ENCODE results near the gene TOP3B.
"Not testable (repeated sequence)": the region's sequence is repeated elsewhere in the genome, so short reads cannot be mapped to it uniquely, and the experiment has no call there.

Gene TOP3B

GRCh38 chr22:21943571-21944448 is 38.8 kb downstream of the TOP3B start:
- DNase-seq (ENCODE audit: low read depth): no peak

DNA sequence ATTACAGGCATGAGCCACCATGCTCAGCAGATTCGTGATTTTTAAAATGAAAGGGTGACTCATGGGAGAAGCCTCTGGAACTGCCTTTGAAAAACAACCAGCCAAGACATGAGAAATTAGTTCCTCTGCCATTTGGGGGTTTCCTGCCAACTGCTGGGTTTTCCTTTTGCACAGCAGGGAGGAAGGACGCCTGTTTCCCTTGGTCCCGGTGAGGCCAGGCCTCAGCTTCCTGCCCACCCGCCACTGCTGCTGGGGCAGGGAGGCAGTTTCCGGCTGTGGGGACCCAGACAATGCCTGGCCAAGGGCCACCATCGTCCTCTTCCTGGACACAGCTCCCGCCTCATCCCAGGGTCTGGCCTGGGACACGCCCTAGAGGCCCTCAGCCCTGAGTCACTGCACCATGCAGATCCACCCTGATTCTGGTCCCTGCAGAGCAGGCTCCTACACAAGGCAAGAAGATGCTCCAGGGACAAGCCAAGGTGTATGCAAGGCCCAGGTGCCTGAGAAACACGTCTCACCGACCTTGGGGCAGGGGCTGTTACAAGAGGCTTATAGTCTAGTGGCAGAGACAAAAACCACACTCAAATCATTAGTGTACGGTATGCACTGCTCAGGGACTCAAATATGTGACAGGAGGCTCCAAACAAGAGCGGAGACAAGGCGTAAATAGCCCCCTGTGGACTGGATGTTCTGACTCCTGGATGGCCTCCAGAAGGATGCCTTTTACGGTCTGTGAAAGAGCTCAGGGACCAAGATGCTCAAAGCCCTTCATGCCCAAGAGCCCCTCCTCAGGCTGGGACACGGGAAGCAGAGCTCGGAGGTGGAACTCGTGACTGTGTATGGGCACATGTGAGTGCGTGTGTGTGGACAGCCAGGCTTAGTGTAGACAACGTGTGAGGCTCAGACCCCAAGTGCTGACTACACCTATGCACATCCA is 39.9 kb downstream of the TOP3B start:
- no peak for DNase-seq (ENCODE audit: low read depth)

DNA sequence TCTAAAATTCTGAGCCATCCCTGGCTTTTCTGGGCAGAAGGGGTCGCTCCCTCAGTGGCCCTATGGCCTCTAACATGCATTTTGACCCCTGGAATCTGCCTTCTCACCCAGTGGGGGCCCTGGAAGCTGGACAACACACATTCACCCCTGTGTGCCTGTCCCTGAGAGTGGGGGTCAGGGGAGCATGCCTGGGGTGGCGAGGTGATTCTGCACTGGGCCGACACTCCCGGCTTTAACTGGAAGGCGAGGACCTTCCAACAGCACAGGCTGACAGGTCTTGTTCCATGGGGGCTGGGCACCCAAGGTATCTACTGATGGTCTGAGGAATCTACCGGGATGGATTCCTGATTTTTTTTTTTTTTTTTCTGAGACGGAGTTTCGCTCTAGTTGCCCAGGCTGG is 40.7 kb downstream of the TOP3B start:
- no peak for DNase-seq (ENCODE audit: low read depth)

DNA sequence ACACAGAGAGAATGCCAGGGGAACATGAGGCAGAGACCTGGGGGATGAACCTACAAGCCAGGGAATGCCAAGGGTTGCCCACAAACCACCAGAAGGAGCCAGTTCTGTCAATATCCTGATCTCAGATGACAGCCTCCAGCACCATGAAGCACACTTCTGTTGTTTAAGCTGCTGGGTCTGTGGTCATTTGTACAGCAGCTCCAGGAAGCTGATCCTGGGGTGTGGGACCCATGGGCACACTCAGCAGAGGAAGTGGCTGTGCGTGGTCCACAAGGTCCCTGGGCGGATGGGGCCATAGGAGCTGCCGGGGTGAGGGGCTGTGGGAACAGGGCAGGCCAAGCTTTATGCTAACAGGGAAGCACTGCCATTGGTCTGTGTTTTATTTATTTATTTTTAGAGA is 42.1 kb downstream of the TOP3B start:
- no peak for DNase-seq (ENCODE audit: low read depth)

DNA sequence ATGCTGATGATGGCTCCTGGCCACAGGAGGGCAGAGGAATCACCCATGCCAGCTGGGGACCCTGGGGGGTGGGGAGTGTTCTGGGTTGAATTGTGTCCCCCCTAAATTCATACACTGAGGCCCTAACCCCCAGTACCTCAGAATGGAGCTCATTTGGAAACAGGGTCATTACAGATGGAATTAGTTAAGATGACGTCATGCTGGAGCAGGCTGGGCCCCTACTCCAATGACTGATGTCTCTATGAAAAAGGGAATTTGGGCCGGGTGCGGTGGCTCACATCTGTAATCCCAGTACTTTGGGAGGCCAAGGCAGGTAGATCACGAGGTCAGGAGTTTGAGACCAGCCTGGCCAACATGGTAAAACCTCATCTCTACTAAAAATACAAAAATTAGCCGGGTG is 42.7 kb downstream of the TOP3B start:
- DNase-seq (ENCODE audit: low read depth): not testable (repeated sequence)

GRCh38 chr22:21939461-21939913 is 43.1 kb downstream of the TOP3B start:
- DNase-seq (ENCODE audit: low read depth): no peak

DNA sequence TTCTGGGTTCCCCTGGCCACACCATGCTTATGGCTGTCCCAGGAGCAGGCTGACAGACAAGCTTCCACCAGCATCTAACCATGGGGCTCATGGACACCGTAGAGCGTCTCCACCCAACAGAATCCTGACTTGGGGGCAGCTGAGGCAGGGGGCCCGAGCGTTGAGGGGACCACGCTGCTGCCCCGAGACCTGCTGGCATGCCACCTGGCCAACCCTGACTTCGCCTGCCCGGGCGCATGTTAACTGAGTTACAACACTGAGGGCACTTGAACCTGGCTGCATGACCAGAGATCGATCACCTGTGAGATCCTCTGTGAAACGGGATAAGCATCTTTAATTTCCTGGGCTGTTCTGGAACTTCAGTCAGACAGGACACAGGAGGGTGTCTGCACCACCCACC is 43.7 kb downstream of the TOP3B start:
- DNase-seq (ENCODE audit: low read depth): no peak

- peak; percentile 83 for DNase-seq (ENCODE audit: low read depth)
Measured at GRCh38 chr22:21938071-21938822, 44.3 kb downstream of the TOP3B start.

DNA sequence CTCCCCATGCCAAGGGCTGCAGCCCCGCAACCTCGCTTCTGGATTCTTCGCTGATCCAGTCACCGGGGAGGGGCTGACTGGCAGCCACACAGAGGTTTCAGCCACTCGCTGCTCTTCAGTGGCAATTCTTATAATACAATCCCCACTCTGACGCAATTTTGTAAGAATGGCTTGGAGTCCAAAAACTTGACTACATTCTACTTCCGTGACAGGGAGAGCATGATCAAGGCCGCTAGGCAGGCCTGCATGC is 44.8 kb downstream of the TOP3B start:
- no peak for DNase-seq (ENCODE audit: low read depth)

DNA sequence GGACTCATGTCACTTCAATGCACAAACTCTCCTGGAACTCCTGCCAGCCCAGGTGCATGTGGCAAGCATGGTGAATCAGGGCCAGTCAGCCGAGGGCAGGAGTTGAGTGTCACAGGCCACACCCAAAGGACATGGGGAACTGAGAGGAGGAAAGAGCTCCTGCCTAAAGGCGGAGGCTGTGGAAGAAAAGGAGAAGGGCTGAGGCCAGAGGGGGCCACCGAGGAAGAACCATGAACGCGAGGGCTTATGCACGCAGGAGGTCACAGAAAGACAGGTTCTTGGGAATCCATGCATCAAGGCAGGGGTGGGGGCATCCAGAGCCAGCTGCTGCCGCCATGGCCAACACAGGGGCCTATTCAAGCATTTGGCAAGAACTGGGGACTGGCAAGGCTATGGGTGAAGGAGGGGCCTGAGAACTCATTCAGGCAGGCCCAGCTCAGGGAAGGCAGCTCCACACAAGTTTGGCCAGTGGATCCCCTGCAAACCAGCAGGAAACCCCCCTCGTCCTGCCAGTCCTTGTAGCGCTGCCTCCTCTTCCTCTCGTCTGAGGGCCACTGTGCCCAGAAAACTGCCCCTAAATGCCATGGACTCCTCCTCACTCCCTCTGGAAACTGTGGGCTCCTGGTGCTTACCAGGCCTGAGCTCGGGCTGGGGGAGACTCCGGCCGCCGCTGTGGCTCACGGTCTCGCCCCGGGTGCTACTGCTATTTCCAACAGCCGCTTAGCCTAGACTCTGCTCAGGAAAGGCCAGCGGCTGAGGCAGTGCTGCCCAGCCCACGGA is 45.4 kb downstream of the TOP3B start:
- DNase-seq (ENCODE audit: low read depth): no peak

- no peak for DNase-seq (ENCODE audit: low read depth)
Measured at GRCh38 chr22:21936151-21936775, 46.3 kb downstream of the TOP3B start.

GRCh38 chr22:21933910-21934309 is 48.7 kb downstream of the TOP3B start:
- DNase-seq (ENCODE audit: low read depth): no peak

GRCh38 chr22:21933413-21933812 is 49.2 kb downstream of the TOP3B start:
- DNase-seq (ENCODE audit: low read depth): no peak

DNA sequence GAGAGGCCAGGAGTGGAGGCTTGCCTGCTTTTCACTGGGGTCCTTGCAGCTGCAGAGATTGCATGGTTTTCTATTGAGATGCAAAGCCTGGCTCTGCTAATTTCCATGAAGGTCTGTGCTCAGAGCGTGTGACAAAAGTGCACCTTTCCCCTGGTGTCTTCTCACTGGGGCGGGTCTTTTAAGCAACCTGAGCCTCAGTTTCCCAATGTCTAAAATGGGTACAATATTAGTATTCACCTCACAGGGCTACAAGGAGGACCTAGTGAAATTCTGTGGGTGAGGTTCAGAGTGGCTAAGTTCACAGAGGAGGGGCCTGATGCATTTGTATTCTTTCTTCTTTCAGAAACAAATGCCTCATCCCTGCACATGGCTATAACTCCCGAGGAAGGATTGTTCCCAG is 50.2 kb downstream of the TOP3B start:
- no peak for DNase-seq (ENCODE audit: low read depth)

- DNase-seq (ENCODE audit: low read depth): no peak
Measured at GRCh38 chr22:21931056-21931455, 51.5 kb downstream of the TOP3B start.

DNA sequence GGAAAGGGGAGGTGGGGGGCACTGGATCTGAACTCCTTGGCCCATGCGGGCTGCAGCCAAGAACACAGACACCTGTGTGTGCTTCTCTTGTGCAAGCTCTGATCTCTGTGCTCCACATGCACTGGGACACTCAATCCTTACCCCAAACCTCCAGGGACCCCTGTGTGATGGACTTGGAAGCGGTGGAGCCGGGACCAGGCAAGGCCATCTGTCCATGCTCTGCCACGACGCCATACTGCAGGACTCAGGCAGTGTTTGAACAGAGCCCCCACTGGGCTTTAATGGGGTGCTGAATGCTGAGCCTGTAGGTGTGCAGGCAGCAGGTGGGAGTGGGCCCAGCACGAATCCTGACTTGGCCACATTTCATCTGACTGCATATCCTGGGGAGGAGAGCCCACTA is 53.3 kb downstream of the TOP3B start:
- no peak for DNase-seq (ENCODE audit: low read depth)

- no peak for DNase-seq (ENCODE audit: low read depth)
Measured at GRCh38 chr22:21928048-21928447, 54.5 kb downstream of the TOP3B start.

GRCh38 chr22:21927174-21927823 is 55.3 kb downstream of the TOP3B start:
- DNase-seq (ENCODE audit: low read depth): no peak

GRCh38 chr22:21926728-21927127 is 55.9 kb downstream of the TOP3B start:
- DNase-seq (ENCODE audit: low read depth): no peak

DNA sequence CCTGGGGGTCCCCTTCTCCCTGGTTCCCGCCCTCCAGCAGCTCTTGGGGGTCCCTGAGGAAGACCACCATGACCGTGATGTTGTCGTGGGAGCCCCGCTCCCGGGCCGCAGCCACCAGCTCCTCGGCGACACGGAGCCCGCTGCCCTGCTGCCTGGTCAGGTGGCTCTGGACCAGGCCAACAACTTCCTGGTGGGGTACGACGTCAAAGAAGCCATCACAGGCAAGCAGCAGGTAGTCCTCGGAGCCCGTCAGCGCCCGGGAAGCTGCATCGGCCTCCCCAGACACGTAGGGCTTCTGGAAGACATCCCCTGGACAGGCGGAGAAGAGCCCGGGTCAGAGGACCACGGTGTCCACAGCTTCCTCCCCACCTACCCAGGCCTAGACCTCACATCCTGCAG is 59.4 kb downstream of the TOP3B start:
- DNase-seq (ENCODE audit: low read depth): no peak
